Measurements from ENCODE around the gene DCK. TPM values are rescaled to one million over a fixed set of nuclear protein-coding genes. Genes with fewer than 3 reads are reported as not detected.

The DCK gene
- total and polyA plus RNA-seq, 2 experiments from 2014 or later = 16.9 to 25.1 TPM

GRCh38 chr4:71064521-71064920 is 71.1 kb downstream of the DCK start:
- Histone ChIP-seq H3K9me2 (ENCODE audit: insufficient read depth) (no peaks in the 10 kb centered on the region), H4K20me1 (replicated peaks; ENCODE audit: insufficient read depth) (no peaks in the 10 kb centered on the region), H3K27ac (ENCODE audit: low read depth) (no peak overlapping the region), H3K4me3 (no peak overlapping the region), H3K79me2 (replicated peaks; ENCODE audit: insufficient read depth) (no peaks in the 10 kb centered on the region), H3K4me1 (ENCODE audit: insufficient read depth) (no peaks in the 10 kb centered on the region), H3K4me2 (no peak overlapping the region), H2AFZ (no peak overlapping the region), H3K27me3 (ENCODE audit: insufficient read depth) (no peaks in the 10 kb centered on the region), H3F3A (replicated peaks; ENCODE audit: low read depth) (no peaks in the 10 kb centered on the region), H3K36me3 (ENCODE audit: insufficient read depth) (no peaks in the 10 kb centered on the region)
- ATAC-seq (no peak), DNase-seq (ENCODE audit: low spot score) (no peak)
- TF ChIP-seq REST (IDR thresholded peaks at IDR 0.05; ENCODE audit: unreplicated experiment) (no peak), CTCF (conservative IDR thresholded peaks at IDR 0.05; ENCODE audit: low read depth in 2 of 2) (no peak), EZH2phosphoT487 (IDR thresholded peaks at IDR 0.05; ENCODE audit: unreplicated experiment) (no peak)
- Mint-ChIP-seq H3K27me3 (ENCODE audit: insufficient read depth, low read depth, poor library complexity) (no peaks in the 10 kb centered on the region), H3K4me3 (no peak overlapping the region), H3K27ac (no peak overlapping the region), H3K36me3 (ENCODE audit: low read depth) (no peaks in the 10 kb centered on the region; the same call in 2 of the 3 replicates), H3K9me3 (no peaks in the 10 kb centered on the region), H3K4me1 (peaks cover 2% of the 10 kb centered on the region; the same call in 1 of the 3 replicates)

GRCh38 chr4:71065991-71066510 is 72.6 kb downstream of the DCK start:
- no peaks in the 10 kb centered on the region for H3K27me3 ChIP-seq (ENCODE audit: insufficient read depth)
- Mint-ChIP-seq H3K27me3 (ENCODE audit: insufficient read depth, low read depth, poor library complexity) (no peaks in the 10 kb centered on the region), H3K36me3 (ENCODE audit: low read depth) (no peaks in the 10 kb centered on the region), H3K4me3 (no peak overlapping the region), H3K4me1 (no peaks in the 10 kb centered on the region), H3K27ac (no peak overlapping the region), H3K9me3 (no peaks in the 10 kb centered on the region)
- H3F3A ChIP-seq (replicated peaks; ENCODE audit: low read depth) = no peaks in the 10 kb centered on the region
- no peak overlapping the region for H2AFZ ChIP-seq
- TF ChIP-seq NANOG (IDR thresholded peaks at IDR 0.05; ENCODE audit: borderline replicate concordance) = no peak
- TF ChIP-seq JUNB (IDR thresholded peaks at IDR 0.05; ENCODE audit: unreplicated experiment) = no peak
- no peak for TF ChIP-seq REST (IDR thresholded peaks at IDR 0.05; ENCODE audit: unreplicated experiment)
- no peak for TF ChIP-seq EZH2phosphoT487 (IDR thresholded peaks at IDR 0.05; ENCODE audit: unreplicated experiment)
- no peak for TF ChIP-seq POLR2AphosphoS5 (IDR thresholded peaks at IDR 0.05; ENCODE audit: low read depth)
- no peak for TF ChIP-seq CREB1 (CRISPR knock-in tag; IDR thresholded peaks at IDR 0.05; ENCODE audit: low read depth)
- H3K4me3 ChIP-seq = no peak overlapping the region
- H4K20me1 ChIP-seq (replicated peaks; ENCODE audit: insufficient read depth) = no peaks in the 10 kb centered on the region
- H3K4me2 ChIP-seq = no peak overlapping the region
- no peaks in the 10 kb centered on the region for H3K36me3 ChIP-seq (ENCODE audit: insufficient read depth)
- H3K9me2 ChIP-seq (ENCODE audit: insufficient read depth) = no peaks in the 10 kb centered on the region
- no peaks in the 10 kb centered on the region for H3K79me2 ChIP-seq (replicated peaks; ENCODE audit: insufficient read depth)
- DNase-seq (ENCODE audit: low spot score) (no peak), ATAC-seq (no peak)
- H3K4me1 ChIP-seq (ENCODE audit: insufficient read depth) = no peaks in the 10 kb centered on the region
- H3K27ac ChIP-seq (ENCODE audit: low read depth) = no peak overlapping the region
